Measurements from ENCODE around the gene LPP.

LPP gene

DNA sequence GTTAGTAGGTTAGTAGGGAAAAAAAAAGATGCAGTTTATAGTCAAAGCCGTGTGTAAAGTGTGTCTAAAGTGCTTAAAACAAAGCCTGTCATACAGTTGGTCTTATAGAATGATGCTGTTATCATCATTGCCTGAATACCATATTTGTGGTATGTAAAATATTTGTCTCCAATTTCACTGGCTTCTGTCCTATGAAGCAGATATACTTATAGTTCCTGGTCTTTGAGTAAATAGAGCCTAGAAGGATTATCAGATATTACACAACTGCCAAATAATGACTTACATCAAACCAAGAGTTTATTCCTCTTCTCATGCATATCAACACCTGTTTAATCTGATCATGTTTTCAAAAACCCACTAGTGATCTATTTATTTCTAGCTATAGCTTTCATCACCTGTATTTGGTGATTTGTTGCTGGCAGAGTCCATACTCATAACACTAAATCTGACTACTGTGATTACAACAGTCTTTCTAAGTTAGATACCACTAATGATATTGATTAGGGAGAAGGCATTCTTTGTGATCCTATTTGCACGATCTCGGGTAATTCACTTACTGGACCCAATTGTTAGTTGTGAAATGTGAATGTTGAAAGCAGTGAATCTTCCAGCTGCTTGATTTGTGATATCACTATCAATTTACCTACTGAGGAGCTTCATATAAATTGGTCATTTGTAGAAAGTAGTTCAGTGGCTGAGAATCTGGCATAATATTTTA, 413.7 kb downstream of the LPP start:
- Histone ChIP-seq H3K9ac (ENCODE audit: low read length) (no peak overlapping the region), H3F3A (ENCODE audit: insufficient read depth) (no peaks in the 10 kb centered on the region), H3K9me2 (replicated peaks; ENCODE audit: insufficient read depth, low read length) (no peaks in the 10 kb centered on the region), H3K4me3 (ENCODE audit: insufficient read depth, low read length, poor library complexity, severe bottlenecking) (no peak overlapping the region), H3K27me3 (ENCODE audit: low read length) (no peaks in the 10 kb centered on the region), H3K9me3 (ENCODE audit: insufficient read depth, low read length) (no peaks in the 10 kb centered on the region), H4K20me1 (ENCODE audit: low read depth, low read length) (no peaks in the 10 kb centered on the region), H3K27ac (ENCODE audit: low read depth, low read length) (no peak overlapping the region), H3K4me2 (ENCODE audit: low read depth, low read length, poor library complexity, severe bottlenecking) (no peak overlapping the region), H3K36me3 (ENCODE audit: low read length) (no peaks in the 10 kb centered on the region), H3K79me2 (ENCODE audit: insufficient read depth, low read length) (no peaks in the 10 kb centered on the region), H2AFZ (ENCODE audit: low read depth, low read length, severe bottlenecking) (no peak overlapping the region)
- TF ChIP-seq EZH2phosphoT487 (conservative IDR thresholded peaks at IDR 0.05; ENCODE audit: low read length) = no peak
- TF ChIP-seq, protein P1, sequence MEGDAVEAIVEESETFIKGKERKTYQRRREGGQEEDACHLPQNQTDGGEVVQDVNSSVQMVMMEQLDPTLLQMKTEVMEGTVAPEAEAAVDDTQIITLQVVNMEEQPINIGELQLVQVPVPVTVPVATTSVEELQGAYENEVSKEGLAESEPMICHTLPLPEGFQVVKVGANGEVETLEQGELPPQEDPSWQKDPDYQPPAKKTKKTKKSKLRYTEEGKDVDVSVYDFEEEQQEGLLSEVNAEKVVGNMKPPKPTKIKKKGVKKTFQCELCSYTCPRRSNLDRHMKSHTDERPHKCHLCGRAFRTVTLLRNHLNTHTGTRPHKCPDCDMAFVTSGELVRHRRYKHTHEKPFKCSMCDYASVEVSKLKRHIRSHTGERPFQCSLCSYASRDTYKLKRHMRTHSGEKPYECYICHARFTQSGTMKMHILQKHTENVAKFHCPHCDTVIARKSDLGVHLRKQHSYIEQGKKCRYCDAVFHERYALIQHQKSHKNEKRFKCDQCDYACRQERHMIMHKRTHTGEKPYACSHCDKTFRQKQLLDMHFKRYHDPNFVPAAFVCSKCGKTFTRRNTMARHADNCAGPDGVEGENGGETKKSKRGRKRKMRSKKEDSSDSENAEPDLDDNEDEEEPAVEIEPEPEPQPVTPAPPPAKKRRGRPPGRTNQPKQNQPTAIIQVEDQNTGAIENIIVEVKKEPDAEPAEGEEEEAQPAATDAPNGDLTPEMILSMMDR (IDR thresholded peaks at IDR 0.05; ENCODE audit: insufficient read depth, low read length, poor library complexity, severe bottlenecking) = no peak

DNA sequence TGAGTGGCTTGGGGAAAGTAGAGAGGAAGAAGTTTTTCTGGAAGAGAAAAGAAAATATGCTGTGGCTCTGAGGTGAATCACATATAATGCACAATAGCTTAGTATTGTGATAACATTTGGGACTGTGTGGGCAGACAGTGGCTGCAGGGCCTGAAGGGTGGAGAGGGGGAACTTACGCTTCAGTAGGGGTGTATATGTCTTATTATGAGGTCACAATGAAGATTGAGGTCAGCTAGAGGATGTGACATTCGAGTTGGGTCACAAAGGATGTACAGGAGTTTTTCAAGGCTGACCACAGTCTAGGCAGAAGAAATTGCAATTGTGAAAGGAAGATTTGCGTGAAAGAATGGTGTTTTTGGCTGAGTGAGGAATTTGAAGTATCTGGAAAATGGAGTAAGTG, 414.8 kb downstream of the LPP start:
- H3K79me2 ChIP-seq (ENCODE audit: insufficient read depth, low read length) = no peaks in the 10 kb centered on the region
- no peak overlapping the region for H3K27ac ChIP-seq (ENCODE audit: low read depth, low read length)
- H3F3A ChIP-seq (ENCODE audit: insufficient read depth) = no peaks in the 10 kb centered on the region
- H3K4me3 ChIP-seq (ENCODE audit: insufficient read depth, low read length, poor library complexity, severe bottlenecking) = no peak overlapping the region
- no peaks in the 10 kb centered on the region for H4K20me1 ChIP-seq (ENCODE audit: low read depth, low read length)
- no peak for TF ChIP-seq EZH2phosphoT487 (conservative IDR thresholded peaks at IDR 0.05; ENCODE audit: low read length)
- TF ChIP-seq, protein P1 (IDR thresholded peaks at IDR 0.05; ENCODE audit: insufficient read depth, low read length, poor library complexity, severe bottlenecking) = no peak
- H3K9me3 ChIP-seq (ENCODE audit: insufficient read depth, low read length) = no peaks in the 10 kb centered on the region
- H3K9me2 ChIP-seq (replicated peaks; ENCODE audit: insufficient read depth, low read length) = no peaks in the 10 kb centered on the region
- no peak overlapping the region for H3K4me2 ChIP-seq (ENCODE audit: low read depth, low read length, poor library complexity, severe bottlenecking)
- no peak overlapping the region for H3K9ac ChIP-seq (ENCODE audit: low read length)
- H3K27me3 ChIP-seq (ENCODE audit: low read length) = no peaks in the 10 kb centered on the region
- H2AFZ ChIP-seq (ENCODE audit: low read depth, low read length, severe bottlenecking) = no peak overlapping the region
- no peaks in the 10 kb centered on the region for H3K36me3 ChIP-seq (ENCODE audit: low read length)

DNA sequence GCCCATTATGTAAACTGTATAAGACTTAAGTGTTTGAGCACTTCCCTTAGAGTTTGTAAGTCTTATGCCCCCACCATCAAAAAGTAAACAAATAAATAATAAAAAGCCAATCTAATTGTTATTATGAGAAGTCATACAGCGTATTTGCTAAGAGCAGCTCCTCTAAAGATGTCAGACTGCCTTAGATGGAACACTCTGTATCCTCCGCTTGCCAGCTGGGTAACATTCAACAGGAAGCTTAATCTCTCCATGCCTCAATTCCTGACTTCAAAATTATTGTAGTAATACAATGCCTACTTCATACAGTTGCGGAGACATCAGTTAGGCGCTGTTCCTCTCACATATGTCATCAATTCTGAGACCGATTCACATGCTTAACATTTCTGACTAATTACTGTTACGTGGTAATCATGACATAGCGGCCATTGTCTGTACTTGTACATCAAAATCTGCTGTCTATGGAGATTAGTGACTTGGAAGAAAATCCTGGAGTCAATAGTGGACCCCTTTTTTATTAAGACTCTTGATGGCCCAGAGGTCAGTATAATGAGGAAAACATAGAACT, 417.7 kb downstream of the LPP start:
- H3K4me2 ChIP-seq (ENCODE audit: low read depth, low read length, poor library complexity, severe bottlenecking) = no peak overlapping the region
- no peak for TF ChIP-seq EZH2phosphoT487 (conservative IDR thresholded peaks at IDR 0.05; ENCODE audit: low read length)
- TF ChIP-seq, protein P1 (IDR thresholded peaks at IDR 0.05; ENCODE audit: insufficient read depth, low read length, poor library complexity, severe bottlenecking) = no peak
- no peak overlapping the region for H3K9ac ChIP-seq (ENCODE audit: low read length)
- H3K79me2 ChIP-seq (ENCODE audit: insufficient read depth, low read length) = no peaks in the 10 kb centered on the region
- no peaks in the 10 kb centered on the region for H4K20me1 ChIP-seq (ENCODE audit: low read depth, low read length)
- H3F3A ChIP-seq (ENCODE audit: insufficient read depth) = no peaks in the 10 kb centered on the region
- H3K36me3 ChIP-seq (ENCODE audit: low read length) = no peaks in the 10 kb centered on the region
- no peaks in the 10 kb centered on the region for H3K27me3 ChIP-seq (ENCODE audit: low read length)
- H2AFZ ChIP-seq (ENCODE audit: low read depth, low read length, severe bottlenecking) = no peak overlapping the region
- H3K4me3 ChIP-seq (ENCODE audit: insufficient read depth, low read length, poor library complexity, severe bottlenecking) = no peak overlapping the region
- no peaks in the 10 kb centered on the region for H3K9me3 ChIP-seq (ENCODE audit: insufficient read depth, low read length)
- no peak overlapping the region for H3K27ac ChIP-seq (ENCODE audit: low read depth, low read length)
- no peaks in the 10 kb centered on the region for H3K9me2 ChIP-seq (replicated peaks; ENCODE audit: insufficient read depth, low read length)

Data from SU-DHL-6 (cell line).